ENCODE results near the gene TNNT3.

GRCh38 chr11:1878137-1879031 lies 41.1 kb upstream of the TNNT3 start:
- TF ChIP-seq CTCF (IDR thresholded peaks at IDR 0.05) (no peak), POLR2A (IDR thresholded peaks at IDR 0.05) (no peak)

Measured in testis (tissue), 2 donors.